Sciatic nerve (tissue), 2 donors: ENCODE data around the gene GPR32. TPM values are rescaled to one million over a fixed set of nuclear protein-coding genes. Genes with fewer than 3 reads are reported as not detected.
A peak's percentile ranks its signal among the peaks of the same experiment; 100 is the strongest.
"Not testable (repeated sequence)": the region's sequence is repeated elsewhere in the genome, so short reads cannot be mapped to it uniquely, and the experiment has no call there.

Source experiments
- ATAC-seq: fragments of 200-7000 bp; cut with Tn5 transposase; one replicate; pipeline ENCODE4 v1.9.1; 2020; ENCODE audit warnings: mild to moderate bottlenecking, moderate library complexity
- DNase-seq: peaks from one replicate; pipeline ENCODE4 v3.0.0-alpha.2; 2020; ENCODE audit warnings: low spot score
- intact Hi-C: fragments of 100-400 bp; cut with DNase I; formaldehyde crosslinking; loops from one replicate; pipeline ENCODE4 v1.14.2; 2022
- total RNA-seq: library from RNA; stranded (reverse); fragmentation: NEBNext Ultra II Directional; extraction: Animal tissue kit (Norgen Biotek cat#: 25700); gene quantifications from one replicate; pipeline ENCODE4 v1.2.1, GENCODE V29; 2021
- donor health status: DM: no; HTN: no; CAD: no.
- donor health status: DM: no; HTN: no; CAD: no.

The GPR32 gene, protein sequence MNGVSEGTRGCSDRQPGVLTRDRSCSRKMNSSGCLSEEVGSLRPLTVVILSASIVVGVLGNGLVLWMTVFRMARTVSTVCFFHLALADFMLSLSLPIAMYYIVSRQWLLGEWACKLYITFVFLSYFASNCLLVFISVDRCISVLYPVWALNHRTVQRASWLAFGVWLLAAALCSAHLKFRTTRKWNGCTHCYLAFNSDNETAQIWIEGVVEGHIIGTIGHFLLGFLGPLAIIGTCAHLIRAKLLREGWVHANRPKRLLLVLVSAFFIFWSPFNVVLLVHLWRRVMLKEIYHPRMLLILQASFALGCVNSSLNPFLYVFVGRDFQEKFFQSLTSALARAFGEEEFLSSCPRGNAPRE
- total RNA-seq: not detected

DNA sequence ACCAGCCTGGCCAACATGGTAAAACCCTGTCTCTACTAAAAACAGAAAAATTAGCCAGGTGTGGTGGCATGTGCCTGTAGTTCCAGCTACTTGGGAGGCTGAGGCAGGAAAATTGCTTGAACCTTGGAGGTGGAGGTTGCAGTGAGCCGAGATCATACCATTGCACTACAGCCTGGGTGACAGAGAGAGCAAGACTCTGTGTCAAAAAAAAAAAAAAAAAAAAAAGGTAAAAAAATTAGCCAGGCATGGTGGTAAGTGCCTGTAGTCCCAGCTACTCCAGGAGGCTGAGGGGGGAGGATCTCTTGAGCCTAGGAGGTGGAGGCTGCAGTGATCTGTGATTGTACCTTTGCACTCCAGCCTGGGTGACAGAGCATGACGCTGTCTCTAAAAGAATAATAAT is at the start of gene GPR32:
Gene GPR32, plus strand, starts transcription at position 301 of the 400 bp plus-strand sequence. CDS start 137 bp downstream, outside the sequence.
- intact Hi-C loops: not testable (repeated sequence)

DNA sequence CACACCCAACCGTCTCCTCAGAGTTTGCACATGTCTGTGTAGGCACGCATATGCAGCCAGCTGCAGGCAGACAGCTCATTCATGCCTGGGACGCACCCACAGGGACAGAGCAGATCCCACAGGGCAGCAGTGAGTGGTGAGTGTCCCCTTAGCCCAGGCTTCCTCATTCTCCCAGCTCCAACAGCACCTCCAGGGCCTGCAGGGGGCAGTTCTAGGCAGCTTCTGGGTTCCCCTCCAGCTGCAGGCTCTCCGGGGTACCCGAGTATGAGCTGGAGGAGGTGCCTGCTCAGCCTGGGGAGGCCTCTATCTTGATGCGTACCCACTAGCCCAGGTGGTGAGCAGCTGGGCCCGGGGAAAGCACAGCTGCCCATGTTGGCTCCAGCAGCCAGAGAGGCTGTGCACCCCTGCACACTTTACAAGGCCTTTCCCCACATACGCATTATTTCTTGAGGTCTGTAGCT is 49.3 kb upstream of the GPR32 start:
- intact Hi-C loops: no loop called here
- ATAC-seq (no peak), DNase-seq (no peak)

More for the DNA sequence above, at the start of gene GPR32:
- DNase-seq, ATAC-seq: not testable (repeated sequence)

DNA sequence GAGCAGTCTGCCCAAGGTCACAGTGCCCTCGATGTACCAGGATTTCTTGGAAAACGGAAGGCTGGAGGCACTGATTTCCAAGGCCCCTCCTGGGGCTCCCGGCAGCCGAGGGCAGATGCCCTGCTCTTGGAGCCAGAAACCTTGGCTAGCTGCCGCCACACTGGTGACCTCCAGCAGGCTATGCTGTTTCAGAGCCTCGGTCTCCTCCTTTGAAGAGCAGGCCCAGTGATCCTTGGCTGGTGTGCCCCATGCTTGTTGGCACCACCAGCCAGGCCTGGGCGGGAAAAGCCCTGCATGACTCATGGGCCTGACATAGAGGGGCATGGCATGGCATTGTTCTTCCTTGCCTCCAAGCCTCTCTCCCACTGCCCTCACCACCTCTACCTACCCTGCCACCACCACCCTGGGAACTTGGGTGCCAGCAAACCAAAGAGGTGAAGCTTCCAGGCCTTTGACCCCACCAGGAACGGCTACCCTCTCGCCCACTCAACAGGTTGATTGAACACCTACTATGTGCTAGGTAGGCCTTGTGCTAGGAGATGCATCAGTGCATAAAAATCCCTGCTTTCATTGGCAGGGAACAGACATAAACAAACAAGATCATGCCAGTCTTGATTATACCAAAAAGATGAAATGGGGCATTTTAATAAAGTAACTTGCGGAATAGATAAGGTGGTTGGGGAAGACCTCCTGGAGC is 48.7 kb upstream of the GPR32 start:
- ATAC-seq (no peak), DNase-seq (no peak)
- intact Hi-C loops: no loop called here

DNA sequence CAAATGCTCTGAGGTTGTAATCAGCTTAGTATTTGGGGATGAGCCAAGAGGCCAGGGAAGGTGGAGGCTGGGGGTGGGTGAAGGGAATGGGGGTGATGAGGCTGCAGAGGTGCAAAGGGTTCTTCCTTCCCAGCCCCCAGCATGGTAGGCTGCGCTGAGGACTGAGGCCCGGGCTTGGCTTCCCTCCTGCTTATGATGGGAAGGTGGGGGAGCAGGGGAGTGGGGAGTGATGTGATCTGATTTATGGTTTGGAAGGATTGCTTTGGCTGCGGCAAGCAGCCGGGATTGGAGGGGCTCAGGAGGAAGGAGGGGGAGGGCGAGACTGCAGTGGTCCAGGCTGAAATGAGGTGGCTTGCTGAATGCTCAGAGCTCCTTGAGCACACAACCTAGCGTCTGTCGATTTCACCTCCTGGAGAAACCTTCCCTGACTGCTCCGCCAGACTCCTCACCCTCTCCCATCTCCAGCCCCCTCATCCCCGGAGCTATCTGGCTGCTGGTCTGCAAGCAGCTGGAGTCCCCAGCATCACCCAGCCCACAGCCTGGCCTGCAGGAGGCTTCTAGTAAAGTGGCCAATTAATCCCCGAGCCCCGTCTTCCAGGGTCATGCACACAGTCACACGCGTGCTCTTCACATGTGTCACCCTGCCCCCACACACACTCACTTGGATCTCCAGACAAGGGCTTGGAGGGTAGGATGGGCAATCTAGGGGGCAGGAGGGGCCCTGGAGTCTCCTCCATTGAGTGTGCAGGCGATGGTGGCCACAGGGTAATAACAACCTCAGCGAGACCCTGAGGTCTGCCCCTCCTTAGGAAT is 47.9 kb upstream of the GPR32 start:
- DNase-seq (no peak), ATAC-seq (no peak)
- intact Hi-C loops: no loop called here

GRCh38 chr19:50723069-50723468 is 47.2 kb upstream of the GPR32 start, which contains the start of gene CLEC11A:
Gene CLEC11A, plus strand, starts transcription at chr19:50723364. Its CDS starts 162 bp downstream, at chr19:50723526.
- intact Hi-C loops: no loop called here
- peak; percentile 83 for DNase-seq
- ATAC-seq: peak; percentile 47

DNA sequence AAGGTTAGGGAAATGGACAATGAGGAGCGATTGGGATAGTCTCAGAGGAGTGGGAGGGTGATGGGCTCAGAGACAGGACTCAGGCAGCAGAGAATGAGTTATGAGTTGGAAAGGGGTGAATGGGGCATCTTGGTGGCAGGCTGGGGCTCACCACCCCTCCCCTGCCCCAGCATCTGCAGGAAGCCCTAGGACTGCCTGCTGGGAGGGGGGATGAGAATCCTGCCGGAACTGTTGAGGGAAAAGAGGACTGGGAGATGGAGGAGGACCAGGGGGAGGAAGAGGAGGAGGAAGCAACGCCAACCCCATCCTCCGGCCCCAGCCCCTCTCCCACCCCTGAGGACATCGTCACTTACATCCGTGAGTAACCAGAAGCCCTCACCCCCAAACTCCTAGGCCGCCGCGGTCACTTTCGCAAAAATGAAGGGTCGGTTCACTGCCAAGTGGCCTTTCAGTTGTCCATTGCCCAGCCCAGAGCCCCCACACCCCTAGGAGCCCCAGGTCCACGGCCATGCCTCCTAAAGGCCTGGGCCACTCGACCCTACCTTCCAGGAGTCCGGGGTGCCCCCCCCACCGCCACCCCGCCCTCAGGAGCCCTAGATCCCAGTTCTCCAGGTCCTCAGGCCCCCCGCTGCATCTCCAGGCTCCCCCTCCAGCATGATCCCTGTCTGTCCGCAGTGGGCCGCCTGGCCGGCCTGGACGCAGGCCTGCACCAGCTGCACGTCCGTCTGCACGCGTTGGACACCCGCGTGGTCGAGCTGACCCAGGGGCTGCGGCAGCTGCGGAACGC is 46.3 kb upstream of the GPR32 start:
- no peak for ATAC-seq
- intact Hi-C loops: no loop called here
- no peak for DNase-seq

DNA sequence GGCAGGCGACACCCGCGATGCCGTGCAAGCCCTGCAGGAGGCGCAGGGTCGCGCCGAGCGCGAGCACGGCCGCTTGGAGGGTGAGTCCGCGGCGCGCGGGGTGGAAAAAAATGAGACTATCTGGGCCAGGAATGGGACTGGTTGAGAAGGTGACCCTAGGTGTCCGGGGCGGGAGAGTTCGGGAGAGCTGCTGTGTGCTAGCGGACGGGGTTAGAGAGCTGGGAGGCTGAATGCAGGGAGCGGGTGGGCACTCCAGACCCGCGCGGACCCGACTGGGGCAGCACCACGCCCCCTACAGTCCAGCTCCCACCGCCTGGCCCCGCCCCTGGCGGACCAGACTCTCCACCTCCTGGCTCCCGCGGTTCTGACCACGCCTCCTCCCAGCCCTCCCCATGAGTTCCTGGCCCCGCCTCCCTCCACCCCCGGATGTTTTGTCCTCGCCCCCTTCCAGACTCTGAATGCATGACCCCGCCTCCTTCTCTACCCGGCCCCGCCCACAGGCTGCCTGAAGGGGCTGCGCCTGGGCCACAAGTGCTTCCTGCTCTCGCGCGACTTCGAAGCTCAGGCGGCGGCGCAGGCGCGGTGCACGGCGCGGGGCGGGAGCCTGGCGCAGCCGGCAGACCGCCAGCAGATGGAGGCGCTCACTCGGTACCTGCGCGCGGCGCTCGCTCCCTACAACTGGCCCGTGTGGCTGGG is 45.6 kb upstream of the GPR32 start:
- ATAC-seq (peak; percentile 97), DNase-seq (peak; percentile 100)
- intact Hi-C loops: no loop called here

- no peak for DNase-seq
- intact Hi-C loops: no loop called here
- ATAC-seq: peak; percentile 8
Measured at GRCh38 chr19:50725218-50725910, 44.9 kb upstream of the GPR32 start.

DNA sequence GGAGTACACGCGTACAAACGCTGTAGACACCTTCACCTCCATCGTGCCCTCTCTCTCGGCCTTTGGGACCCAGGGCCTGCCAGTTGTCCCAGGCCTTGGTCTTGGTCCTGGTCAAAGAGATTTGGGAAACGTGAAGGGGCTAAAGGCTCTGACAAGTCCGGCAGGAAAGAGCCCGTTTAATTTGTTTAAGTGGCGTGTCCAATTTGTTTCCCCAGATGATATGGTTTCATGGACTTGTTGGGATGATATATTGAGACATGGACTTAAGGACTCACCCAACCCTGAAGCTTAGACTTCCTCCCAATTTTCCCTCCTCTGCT is 44.4 kb upstream of the GPR32 start:
- DNase-seq: no peak
- intact Hi-C loops: no loop called here
- ATAC-seq: no peak

- ATAC-seq (peak; percentile 68), DNase-seq (peak; percentile 91)
- intact Hi-C loops: no loop called here
Measured at GRCh38 chr19:50728084-50728737, 42.1 kb upstream of the GPR32 start.

- DNase-seq (no peak), ATAC-seq (no peak)
- intact Hi-C loops: no loop called here
Measured at GRCh38 chr19:50729894-50730293, 40.4 kb upstream of the GPR32 start.

DNA sequence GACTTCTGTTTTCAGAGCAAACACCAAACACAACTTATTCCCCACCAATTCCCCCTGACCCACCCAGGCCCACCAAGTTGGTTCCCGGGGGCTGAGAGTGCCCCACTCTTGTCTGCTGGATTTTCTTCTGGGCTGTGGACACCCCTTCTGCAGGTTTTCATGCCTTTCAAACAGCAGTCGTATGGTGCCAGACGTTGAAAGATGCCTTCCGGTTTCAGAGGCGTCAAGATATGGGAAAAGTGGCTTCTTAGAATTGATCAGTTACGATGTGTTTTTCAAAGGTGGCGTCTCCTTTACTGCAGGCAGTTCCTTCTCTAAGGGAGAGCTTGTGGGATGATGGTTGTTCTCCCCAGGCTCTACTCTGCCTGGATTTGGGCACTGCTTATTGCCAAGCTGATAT is 34.4 kb upstream of the GPR32 start:
- intact Hi-C loops: no loop called here
- ATAC-seq (no peak), DNase-seq (no peak)

- DNase-seq: no peak
- ATAC-seq: no peak
- intact Hi-C loops: no loop called here
Measured at GRCh38 chr19:50736338-50736737, 33.9 kb upstream of the GPR32 start.

GRCh38 chr19:50739132-50739913 is 30.9 kb upstream of the GPR32 start:
- ATAC-seq (no peak), DNase-seq (no peak)
- intact Hi-C loops: no loop called here

- ATAC-seq (no peak), DNase-seq (no peak)
- intact Hi-C loops: no loop called here
Measured at GRCh38 chr19:50739914-50740426, 30.3 kb upstream of the GPR32 start.

DNA sequence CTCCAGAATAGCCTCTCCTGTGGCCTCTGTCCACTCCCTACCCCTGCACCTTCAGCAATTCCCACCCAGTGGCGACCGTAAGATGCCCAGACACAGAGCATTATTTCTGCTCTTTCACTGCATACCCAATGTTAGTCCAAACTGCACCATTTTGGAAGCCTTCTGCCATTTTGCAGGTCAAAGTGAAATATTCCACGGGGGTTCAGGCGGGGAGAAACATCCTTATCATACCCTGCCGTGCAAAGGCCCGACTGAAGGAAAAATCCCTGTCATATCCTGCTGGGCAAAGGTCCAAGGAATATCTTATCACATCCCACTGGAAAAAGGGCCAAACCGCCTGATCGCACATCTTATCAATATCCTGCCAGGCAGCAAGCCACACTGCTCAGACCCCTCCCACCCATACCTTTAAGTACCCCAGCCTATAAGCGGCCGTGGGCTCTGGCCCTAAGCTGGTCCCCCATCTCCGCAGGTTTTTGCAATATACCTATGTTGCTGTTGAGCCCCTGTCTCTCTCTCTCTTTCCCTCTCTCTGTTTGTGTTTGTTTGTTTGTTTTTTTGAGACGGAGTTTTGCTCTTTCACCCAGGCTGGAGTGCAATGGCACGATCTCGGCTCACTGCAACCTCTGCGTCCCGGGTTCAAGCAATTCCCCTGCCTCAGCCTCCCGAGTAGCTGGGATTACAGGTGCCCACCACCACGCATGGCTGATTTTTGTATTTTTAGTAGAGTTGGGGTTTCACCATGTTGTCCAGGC is 28.9 kb upstream of the GPR32 start:
- intact Hi-C loops: no loop called here
- ATAC-seq: no peak

More for the DNA sequence above, 28.9 kb upstream of the GPR32 start:
- DNase-seq: no peak
